GM21447 (cell line): Measurements from ENCODE around the gene ST6GALNAC3.

ENCODE experiments used
- ATAC-seq: cut with Tn5 transposase; IDR thresholded peaks from one replicate; pipeline ENCODE4 v1.9.1; 2021; ENCODE audit not compliant: unreplicated experiment

Gene ST6GALNAC3

DNA sequence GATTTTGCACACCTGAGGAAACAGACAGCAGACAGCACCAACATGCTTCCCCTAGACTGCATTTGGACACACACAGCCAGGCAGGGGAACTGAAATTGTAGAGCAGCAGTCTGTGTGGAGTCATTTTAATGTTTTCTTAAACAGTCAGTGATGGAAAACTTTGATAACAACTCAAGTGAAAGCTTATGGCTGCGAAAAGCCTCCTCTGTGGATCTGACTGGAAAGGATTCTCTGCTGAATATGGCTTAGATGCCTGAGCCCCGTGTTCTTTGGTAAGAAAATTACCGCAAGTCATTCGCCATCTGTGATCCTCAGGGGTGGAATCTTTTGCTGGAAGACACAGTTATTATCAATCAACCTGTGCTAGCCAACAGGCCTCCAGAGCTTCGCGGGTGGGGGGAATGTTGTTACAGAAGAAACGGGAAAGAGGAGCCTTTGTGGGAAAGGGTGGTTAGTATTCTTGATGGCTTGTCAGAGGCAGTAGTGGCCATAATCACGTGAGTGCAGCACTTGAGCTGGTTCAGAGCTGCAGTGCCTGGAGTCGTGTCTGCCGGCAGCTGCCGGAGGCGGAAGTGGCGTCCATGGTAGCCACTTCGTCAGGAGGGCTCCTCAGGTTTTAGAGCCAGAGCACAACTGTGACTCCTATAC lies 204.7 kb downstream of the ST6GALNAC3 start:
- ATAC-seq = no peak

DNA sequence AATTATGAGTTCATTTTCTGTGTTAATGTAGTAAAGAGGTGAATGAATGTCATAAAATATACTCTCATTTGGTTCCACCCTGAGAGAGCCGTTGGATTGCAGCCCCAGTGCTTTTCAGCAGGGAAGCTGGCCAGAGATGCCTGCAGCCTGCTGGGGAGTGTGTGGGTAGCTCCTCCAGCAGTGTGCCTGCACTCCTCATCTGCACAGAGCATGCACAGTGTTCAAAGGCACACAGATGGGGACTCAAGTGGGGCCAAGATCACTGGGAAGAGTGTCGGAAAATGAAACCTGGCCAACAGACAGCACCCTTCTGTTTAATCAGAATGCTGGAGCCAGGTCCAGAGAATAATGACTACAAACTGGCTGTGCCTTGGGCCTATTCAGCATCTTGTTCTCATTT lies 206.8 kb downstream of the ST6GALNAC3 start:
- ATAC-seq = no peak

DNA sequence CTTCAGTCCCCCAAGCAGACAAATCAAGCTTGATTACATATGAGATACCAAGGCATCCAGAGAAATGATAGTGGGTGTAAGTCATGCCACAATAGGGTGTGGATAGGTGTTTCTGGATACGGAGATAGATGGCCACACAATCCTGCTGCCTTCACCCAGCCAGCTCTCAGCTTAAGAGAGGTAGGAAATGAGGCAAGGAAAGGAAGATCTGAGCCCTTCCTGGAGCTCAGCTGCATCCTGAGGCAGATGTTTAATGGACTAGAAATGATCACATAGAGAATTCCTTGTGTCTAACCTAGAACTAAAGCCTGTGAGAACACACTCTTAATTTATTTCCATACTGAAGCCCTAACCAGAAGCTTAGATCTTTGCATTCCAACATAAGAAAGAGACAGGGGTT lies 210.3 kb downstream of the ST6GALNAC3 start:
- no peak for ATAC-seq

DNA sequence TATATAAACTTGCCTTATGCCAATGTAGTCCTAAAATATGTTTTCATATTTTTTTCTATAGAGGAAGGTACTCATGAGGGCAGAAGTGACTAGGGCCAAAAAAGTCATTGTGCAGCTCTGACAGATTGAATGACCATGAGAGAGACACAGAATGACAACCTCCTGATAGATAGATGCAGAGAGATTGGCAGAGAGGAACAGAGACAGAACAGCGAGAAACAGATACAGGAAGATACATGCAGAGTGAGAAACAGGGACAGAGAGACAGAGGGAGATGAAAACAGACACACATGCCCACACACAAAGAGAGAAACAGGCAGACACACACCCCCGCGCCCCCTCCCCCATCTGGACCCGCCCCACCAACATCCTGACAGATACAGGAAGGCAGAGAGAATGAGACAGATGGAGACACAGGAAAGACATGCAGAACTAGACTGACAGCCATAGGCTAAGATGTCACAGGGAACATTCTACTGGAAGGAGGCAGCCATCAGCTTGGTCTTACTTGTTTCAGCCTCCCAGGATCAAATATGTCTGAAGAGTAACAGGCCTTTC lies 211.1 kb downstream of the ST6GALNAC3 start:
- ATAC-seq = no peak

DNA sequence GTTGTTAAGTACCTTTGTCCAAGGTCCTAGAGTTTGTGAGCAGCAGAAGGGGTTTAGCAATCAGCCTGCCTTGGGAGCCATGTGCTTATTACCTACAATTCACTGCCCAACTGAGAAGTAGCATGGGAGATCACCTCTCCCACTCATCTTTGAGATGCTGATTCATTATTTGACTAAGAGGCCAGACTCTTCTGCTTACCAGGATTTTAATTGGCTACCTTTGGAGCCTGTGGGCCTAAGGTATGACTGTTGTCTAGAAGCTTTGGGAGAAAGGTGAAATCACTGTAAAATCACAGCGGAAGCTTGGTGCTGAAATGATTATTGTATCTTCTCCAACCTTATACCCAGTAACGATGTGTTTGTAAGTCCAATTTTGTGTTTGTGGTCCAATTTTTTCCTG lies 213.4 kb downstream of the ST6GALNAC3 start:
- no peak for ATAC-seq

DNA sequence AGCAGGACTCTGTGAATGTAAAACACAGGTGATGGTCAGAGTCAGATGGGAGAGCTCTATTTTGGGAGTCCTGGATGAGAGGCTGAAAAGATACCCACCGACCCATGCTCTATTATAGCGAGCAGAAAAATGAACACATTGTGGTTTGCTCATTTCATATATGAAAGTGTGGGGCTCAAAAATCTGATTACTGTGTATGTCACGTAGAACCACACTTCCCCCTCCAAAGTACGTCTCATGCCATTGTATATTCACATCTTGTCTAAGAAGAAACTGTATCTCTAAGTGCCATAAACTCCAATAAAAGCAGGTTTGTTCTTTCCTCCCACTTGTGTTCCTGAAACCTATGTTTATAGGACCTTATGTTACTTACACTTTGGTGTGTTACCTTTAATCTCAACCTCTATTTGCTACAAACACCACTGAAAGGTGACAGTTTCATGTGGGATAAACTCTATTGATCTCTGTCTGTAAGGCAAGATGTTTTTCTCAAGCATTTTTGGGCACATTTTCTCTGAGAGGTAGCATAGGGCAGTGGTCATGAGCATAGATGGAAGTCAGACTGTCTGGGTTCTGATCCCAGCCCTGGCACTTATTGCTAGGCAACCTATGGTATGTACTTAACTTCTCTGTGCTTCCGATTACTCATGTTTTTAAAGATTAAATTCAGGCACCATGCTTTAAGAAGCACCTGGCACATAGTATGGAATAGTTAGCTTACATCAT lies 214.4 kb downstream of the ST6GALNAC3 start:
- no peak for ATAC-seq

DNA sequence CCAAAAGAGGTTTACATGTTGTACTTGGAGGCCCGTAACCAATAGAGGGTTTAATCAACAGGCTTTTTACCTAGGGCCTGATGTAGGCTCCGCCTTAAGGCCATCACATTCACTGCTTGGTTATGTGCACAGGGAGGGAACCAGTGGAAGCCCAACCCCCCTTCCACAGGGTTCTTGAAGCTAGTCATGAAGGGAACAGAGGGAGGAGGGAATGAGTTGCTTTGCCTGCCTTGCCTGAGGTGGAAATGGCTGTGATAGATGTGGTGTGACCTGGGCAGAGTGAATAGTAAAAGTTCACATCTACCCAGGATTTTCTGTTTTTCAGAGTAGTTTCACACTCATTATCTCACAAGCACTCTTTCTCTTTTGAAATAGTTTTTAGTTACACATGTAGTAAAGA lies 215.1 kb downstream of the ST6GALNAC3 start:
- ATAC-seq = no peak

DNA sequence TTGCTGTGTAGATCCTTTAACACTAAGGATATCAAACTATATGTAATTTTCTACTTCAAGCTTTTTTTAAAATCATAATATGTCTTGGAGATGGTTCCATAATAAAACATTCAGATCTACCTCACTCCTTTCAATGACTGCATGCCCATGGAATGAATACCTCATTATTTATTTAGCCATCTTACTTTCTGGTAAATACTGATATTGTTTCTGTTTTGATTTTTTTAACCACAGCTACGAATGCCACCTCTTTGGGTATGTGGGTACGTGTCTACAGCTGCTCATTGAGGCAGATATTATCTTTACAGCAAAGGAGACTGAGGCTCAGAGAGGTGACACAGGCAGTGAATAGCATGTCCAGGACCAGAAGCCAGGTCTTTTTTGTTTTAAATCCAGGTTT lies 215.7 kb downstream of the ST6GALNAC3 start:
- no peak for ATAC-seq

DNA sequence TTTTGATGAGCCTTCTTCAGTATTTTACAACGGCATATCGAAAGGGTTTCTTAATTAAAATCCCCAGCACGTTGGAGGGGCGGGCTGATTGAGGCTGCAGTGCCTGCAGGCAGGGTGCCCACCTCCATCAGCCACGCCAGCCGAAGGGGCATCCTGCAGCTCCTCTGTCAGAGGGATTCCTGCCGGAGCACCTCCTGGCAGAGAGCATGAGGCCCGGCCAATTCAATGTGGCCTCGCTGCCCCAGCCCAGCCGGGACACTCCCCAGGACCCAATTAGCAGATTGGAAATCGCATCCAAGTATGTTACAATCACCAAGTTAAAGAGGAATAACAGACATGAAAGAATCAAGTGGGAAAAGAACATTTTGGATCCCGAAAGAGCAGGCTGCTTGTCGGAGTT lies 216.6 kb downstream of the ST6GALNAC3 start:
- no peak for ATAC-seq

DNA sequence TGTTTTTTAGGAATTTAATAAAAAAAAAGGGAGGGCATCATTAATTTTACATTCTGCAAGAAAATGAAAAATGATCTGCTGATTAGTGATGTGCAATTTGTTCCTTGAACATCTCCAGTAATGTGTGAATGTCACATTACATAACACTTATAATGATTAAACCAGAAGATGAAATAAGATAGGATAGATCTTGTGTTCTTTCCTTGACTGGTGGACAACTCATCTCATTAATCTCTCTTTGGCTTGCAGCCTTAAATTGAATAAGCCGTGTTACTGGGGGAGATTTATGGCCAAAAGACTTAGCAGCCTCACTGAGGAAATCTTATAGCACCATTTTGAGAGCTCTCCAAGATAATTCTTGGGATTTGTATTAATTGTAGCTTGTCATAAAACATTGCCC lies 217.2 kb downstream of the ST6GALNAC3 start:
- no peak for ATAC-seq

DNA sequence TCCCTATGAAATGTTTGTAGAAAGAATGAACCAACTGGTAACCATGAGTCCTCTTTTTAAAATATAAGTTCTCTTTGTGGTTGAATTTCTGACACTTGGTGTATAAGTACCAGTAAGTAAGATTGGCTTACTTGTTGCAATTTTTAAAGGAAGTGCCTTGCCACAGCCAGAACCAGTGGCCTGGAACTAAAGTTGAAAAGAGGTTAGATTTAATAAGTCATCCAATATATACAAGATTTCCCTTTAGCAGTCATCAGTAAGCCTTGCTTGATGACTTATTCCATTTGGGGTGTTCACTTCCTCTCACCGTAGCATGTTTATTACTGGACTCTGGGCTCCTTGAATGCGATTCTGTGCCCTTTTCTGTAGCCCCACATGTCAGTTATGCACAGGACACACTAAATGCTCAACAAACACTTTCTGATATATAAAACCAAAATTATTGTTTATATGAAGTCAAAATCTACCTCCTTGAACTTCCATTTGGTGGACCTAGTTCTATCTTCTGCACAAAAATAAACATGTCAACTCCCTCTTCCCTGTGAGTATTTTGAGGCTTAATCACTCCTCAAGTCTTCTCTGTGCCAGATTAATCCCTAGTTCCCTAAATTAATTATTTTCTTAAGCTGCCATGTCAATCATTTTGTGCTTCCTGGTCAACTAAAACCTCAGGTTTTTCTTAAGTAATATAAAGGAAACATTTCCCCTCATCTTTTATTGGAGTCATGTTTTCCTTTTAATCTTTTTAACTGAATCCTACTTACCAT lies 218.1 kb downstream of the ST6GALNAC3 start:
- ATAC-seq = peak; percentile 69

DNA sequence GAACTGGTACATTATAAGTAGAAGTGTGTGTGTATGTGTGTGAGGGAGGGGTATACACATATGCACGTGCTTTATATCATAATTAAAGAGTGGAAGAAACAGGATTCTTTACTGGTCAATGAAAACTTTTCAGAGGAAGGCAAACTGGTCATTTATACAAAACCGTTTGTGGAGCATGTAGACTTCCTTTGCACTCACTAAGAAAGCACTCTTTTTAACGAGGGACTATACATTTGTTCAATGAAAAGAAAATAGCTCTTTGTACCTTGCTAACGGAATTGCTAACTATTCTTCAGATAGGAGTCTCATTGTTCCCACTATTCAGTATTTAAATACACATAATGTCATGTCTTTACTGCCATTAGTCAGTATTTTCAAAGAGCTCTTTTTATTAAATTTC lies 219.3 kb downstream of the ST6GALNAC3 start:
- no peak for ATAC-seq

DNA sequence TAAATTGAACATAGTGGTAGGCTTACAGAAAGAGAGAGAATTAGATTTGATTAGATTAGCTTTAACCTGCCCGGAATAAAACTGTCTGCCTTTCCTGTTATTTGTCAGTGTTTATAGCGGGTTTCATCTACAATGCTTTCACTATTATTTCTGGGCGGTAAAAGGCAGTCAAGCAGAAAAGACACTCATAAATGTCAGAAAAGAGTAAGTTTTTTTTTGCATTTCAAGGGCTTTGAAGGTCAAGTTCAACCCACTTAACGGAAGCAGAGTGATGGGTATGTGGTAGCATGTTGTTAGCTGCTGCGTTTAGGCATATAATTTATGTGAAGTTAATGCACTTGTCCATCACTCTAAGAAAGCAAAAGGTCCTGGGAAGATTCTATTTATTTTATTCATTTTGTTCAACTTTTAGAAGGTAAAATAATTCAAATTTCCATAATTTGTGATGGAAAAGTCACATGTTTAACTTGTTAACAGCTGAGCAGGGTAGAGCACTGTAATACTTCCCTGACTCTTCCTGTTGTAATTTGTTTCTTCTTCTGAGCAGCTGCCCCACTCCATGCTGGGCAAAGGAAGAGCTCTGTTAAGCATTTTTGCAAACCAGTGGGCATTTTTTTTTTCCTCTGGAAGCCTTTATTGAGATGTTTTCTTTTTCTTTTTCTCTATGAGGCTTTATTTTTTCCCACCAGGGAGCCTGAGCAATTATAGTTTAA lies 220.1 kb downstream of the ST6GALNAC3 start:
- peak; percentile 71 for ATAC-seq

DNA sequence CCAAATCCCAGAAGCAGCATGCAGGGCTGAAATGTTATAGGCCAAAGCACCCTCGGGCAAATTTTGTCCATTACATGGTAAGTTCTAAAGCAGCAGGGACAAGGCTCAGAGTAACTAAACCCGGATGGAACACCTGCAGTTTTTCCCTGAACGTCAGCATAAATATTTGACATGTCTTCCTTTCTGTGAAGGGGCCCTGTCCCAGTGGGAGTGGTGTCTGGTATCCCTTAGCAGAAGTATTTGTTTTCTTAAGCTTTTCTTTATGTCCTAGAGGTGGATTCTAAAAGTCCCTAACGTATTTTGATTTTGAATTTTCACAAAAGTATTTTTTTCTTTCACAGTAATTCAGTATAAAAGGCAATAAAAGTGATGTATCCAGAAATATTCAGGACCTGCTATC lies 223.9 kb downstream of the ST6GALNAC3 start:
- no peak for ATAC-seq

DNA sequence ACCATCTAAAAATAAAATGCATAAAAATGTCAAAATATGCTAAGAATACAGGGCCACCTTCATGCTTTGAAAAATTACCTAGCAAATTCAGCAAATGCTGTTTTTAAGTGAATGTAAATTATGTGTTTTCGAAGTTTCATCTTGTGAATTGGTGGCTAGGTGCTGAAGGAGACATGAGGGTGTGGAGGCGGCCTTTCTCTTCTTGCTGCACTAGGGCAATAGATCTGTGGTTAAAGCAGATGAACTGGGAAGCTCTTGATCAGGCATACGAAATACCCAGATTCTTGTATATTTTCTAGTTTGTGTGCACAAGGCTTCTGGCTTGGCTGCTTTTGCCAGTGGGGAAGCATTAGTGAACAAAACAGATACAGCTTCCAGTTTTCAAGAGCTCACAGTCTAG lies 224.5 kb downstream of the ST6GALNAC3 start:
- ATAC-seq = no peak

DNA sequence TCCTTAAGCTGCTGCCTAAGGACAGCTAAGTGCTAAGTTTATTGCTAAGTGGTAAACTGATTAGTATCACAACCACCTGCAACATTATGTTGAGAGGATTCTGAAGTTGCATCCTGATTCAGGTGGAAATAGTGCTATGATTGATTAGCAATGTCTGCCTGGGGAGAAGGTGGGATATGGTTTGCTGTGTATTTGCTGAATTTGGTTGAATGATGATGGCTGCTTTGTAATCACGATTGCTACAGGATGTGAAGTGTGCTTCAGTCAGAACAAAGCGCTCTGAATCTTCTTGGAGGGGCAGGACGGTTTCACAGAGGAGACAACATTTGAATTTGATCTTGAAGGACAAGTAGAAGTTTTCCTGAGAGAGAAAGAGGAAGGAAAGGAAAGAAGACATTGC lies 226.0 kb downstream of the ST6GALNAC3 start:
- ATAC-seq = no peak

DNA sequence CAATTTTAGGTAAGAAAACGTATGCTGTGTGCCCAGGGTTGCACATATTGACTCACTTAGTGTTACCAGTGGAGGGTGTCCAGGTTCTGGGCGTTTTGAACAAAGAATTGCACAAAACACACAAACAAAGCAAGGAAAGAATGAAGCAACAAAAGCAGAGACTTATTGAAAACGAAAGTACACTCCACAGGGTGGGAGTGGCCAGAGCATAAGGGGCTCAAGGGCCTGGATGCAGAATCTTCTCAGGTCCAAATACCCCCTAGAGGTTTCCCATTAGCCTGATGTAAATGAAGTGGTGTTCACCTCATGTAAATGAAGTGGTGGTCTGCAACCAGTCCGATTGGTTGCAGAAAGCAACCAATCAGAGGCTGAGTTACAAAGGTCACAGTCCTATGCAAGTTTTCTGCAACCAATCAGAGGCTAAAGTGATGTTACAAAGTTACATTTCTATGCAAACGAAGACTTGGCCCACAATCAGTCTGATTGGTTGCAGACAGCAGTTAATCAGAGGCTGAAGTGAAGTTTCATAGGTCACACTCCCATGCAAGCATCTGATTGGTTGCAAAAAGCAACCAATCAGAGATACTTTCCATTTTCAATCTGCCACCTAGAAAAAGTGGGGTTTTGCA lies 228.3 kb downstream of the ST6GALNAC3 start:
- no peak for ATAC-seq

DNA sequence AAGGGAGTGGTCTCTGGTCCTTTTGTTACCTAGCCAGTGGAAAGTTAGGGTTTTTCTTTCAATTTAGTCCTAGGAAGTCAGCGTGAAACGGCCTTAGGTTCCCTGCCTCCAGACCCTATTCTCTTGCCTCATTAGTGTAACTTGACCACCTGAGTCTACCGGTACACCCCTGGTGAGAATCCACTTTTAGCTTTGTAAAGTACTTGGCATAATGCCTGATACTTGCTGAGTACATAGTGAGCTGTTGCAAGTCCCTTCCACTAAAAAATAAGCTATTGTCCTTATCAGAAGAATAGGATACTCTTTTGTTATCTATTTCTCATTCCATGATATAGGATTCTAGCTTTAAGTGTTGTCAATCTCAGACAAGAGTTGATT lies 228.8 kb downstream of the ST6GALNAC3 start:
- ATAC-seq = no peak

DNA sequence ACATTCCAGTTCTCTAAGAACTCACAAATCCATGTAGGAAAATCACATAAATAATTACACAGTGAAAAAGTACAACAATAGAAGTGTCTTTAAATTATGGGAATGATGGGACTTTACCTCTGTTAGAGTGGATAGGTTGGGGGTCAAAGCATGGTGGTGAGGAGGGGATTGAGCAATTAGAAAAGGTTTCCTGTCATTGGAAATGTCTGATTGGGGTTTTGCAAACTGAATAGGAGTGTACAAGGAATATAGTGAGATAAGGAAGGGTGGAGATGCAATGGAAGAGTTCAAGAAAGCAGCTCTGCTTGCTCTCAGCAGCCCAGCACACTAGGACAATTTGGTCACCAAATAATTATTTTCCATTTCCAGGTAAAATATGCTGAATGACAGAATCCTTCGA lies 238.8 kb downstream of the ST6GALNAC3 start:
- ATAC-seq = no peak

DNA sequence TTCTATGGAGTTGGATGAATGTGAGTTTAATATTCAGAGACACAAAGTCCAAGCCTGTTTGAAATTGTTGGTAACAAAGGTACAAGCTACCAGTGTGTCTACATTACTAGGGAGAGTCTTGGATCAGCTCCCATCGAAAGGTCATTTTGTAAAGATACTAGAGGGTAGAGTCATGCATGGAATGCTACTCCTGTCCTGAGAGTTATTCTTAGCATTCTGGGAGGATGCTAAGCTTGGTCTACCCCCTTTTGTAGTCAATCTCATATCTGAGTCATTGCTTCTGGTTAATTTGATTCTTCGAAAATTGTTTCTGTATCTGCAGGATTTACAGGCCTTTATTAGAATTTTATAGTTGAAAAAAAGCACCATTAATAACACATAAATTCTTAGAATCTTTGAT lies 240.2 kb downstream of the ST6GALNAC3 start:
- ATAC-seq = no peak
